BLaER1 treated with 17β-estradiol and CSF1 and Interleukin-3, amounts not matched to agents 10 nM and 100 nM (cell line): Measurements from ENCODE around the gene ANKRD35.

Experiments
- H3K27ac ChIP-seq, 11 experiments: shearing (Covaris generic); formaldehyde crosslinking; 2 replicates each; pipeline ENCODE4 v1.8.1; 2022
- H3K27me3 ChIP-seq, 11 experiments: shearing (Covaris generic); formaldehyde crosslinking; 2 replicates each; pipeline ENCODE4 v1.8.1; 2022
- H3K36me3 ChIP-seq, 11 experiments: shearing (Covaris generic); formaldehyde crosslinking; 2 replicates each; pipeline ENCODE4 v1.8.1; 2022
- H3K4me1 ChIP-seq, 10 experiments: shearing (Covaris generic); formaldehyde crosslinking; 2 replicates each; pipeline ENCODE4 v1.8.1; 2022
- H3K4me2 ChIP-seq, 11 experiments: shearing (Covaris generic); formaldehyde crosslinking; 2 replicates each; pipeline ENCODE4 v1.8.1; 2022
- H3K4me3 ChIP-seq, 10 experiments: shearing (Covaris generic); formaldehyde crosslinking; 2 replicates each; pipeline ENCODE4 v1.8.1; 2022
- H3K9ac ChIP-seq, 11 experiments: shearing (Covaris generic); formaldehyde crosslinking; 2 replicates each; pipeline ENCODE4 v1.8.1; 2022
- H3K9me3 ChIP-seq, 11 experiments: shearing (Covaris generic); formaldehyde crosslinking; replicated peaks in 1 of 11; 2 replicates each; pipeline ENCODE4 v1.8.1; 2022
- H4K20me1 ChIP-seq, 11 experiments: shearing (Covaris generic); formaldehyde crosslinking; 2 replicates each; pipeline ENCODE4 v1.8.1; 2022
- Cebpa-rat ChIP-seq, 11 experiments: shearing (Covaris generic); IDR thresholded peaks; 2 replicates each; pipeline ENCODE4 v1.8.1; 2022

Gene ANKRD35

GRCh38 chr1:145889722-145890121 lies 4.1 kb upstream of the ANKRD35 start:
- Histone ChIP-seq H4K20me1 (peaks cover 0 to 8% (median 0%) of the 10 kb centered on the region in 11 experiments; a peak in 1 of 22 replicates), H3K4me2 (no peak overlapping the region), H3K27me3 (peaks cover 8 to 9% (median 9%) of the 10 kb centered on the region in 11 experiments; a peak in 20 of 22 replicates), H3K4me1 (peaks cover 14 to 25% (median 19%) of the 10 kb centered on the region in 10 experiments), H3K4me3 (no peak overlapping the region), H3K9ac (no peak overlapping the region), H3K9me3 (no peaks in the 10 kb centered on the region), H3K36me3 (no peaks in the 10 kb centered on the region), H3K27ac (no peak overlapping the region)
- TF ChIP-seq Cebpa-rat (IDR thresholded peaks at IDR 0.05): no peak

DNA sequence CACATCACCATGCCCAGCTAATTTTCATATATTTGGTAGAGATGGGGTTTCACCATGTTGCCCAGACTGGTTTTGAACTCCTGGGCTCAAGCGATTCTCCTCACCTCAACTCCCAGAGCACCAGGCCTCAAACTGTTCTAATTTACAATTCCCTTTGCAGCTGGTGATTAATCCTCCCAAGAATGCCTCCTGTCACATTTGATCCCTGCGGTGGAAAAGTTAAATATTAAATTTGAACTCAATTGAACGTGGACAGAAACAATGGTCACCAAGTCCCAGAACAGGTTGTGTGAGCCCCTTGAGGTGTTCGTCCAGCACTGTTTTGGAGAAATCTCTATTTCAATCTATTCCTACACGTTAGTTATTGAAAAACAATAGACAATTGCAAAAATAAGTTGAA lies 2.0 kb upstream of the ANKRD35 start:
- H3K9me3 ChIP-seq: no peaks in the 10 kb centered on the region
- peaks cover 0 to 10% (median 0%) of the 10 kb centered on the region in 11 experiments; a peak in 1 of 22 replicates for H4K20me1 ChIP-seq
- H3K9ac ChIP-seq: no peak overlapping the region
- no peaks in the 10 kb centered on the region for H3K36me3 ChIP-seq
- peaks cover 10 to 18% (median 13%) of the 10 kb centered on the region in 11 experiments; a peak in 20 of 22 replicates for H3K27me3 ChIP-seq
- H3K4me2 ChIP-seq: no peak overlapping the region
- H3K4me1 ChIP-seq: peaks cover 14 to 24% (median 19%) of the 10 kb centered on the region in 10 experiments
- H3K4me3 ChIP-seq: no peak overlapping the region
- TF ChIP-seq Cebpa-rat (IDR thresholded peaks at IDR 0.05): no peak
- H3K27ac ChIP-seq: no peak overlapping the region

DNA sequence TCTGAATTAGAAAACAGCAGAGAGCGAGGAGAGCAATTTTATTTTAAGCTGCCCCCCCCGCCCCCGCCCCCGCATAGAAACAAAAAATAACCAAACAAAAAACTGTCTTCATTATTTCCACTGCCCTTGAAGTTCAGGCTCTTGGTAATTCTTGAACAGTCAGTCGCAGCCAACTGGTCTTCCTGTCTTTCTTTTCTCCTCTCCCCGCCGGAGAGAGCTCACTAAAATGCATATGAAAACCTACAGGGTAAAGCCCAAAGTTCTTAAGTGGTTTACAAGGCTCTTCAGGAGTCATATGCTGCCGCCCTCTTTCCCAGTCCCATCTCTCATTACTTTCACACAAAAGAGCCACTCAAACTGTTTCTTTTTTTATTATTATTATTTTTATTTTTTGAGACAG lies 1.1 kb upstream of the ANKRD35 start:
- Histone ChIP-seq H3K4me3 (no peak overlapping the region), H3K27ac (no peak overlapping the region), H3K4me2 (peak overlapping the region in 1 of 11 experiments; percentile 80; a peak in 1 of 22 replicates), H3K27me3 (peaks cover 10 to 18% (median 13%) of the 10 kb centered on the region in 11 experiments; a peak in 20 of 22 replicates), H3K36me3 (no peaks in the 10 kb centered on the region), H3K9me3 (no peaks in the 10 kb centered on the region), H3K9ac (no peak overlapping the region), H3K4me1 (peaks cover 7 to 16% (median 11%) of the 10 kb centered on the region in 10 experiments; a peak in 19 of 20 replicates), H4K20me1 (peaks cover 0 to 10% (median 0%) of the 10 kb centered on the region in 11 experiments; a peak in 1 of 22 replicates)
- TF ChIP-seq Cebpa-rat (IDR thresholded peaks at IDR 0.05): no peak

DNA sequence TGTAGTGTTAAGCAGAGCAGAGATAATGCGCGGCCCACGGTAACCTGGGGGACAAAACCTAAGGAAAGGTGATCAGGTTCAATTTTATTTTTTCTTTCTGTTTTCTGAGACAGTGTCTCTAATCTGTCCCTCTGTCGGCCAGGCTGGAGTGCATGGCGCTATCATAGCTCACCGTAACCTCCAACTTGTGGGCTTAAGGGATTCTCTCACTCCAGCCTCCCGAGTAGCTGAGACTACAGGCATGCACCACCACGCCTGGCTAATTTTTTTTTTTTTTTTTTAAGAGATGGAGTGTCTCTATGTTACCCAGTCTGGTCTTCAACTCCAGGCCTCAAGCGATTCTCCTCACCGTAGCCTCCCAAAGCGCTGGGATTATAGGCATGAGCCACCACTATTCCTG lies 724 bp upstream of the ANKRD35 start:
- Histone ChIP-seq H3K27me3 (peaks cover 10 to 18% (median 13%) of the 10 kb centered on the region in 11 experiments; a peak in 20 of 22 replicates), H3K9ac (peak overlapping the region in 3 of 11 experiments; percentile 30 to 41 (median 41); a peak in 3 of 22 replicates)

GRCh38 chr1:145884675-145885074 lies 991 bp downstream of the ANKRD35 start:
- Histone ChIP-seq H3K27me3 (peaks cover 10 to 18% (median 13%) of the 10 kb centered on the region in 11 experiments; a peak in 20 of 22 replicates), H3K36me3 (no peaks in the 10 kb centered on the region), H3K4me2 (peak overlapping the region in 1 of 11 experiments; percentile 86; a peak in 1 of 22 replicates), H3K9ac (no peak overlapping the region), H3K4me3 (no peak overlapping the region), H3K27ac (no peak overlapping the region), H3K9me3 (no peaks in the 10 kb centered on the region), H3K4me1 (peaks cover 4 to 11% (median 7%) of the 10 kb centered on the region in 10 experiments; a peak in 17 of 20 replicates), H4K20me1 (peaks cover 0 to 10% (median 0%) of the 10 kb centered on the region in 11 experiments; a peak in 1 of 22 replicates)
- TF ChIP-seq Cebpa-rat (IDR thresholded peaks at IDR 0.05): no peak

More for the DNA sequence above, 724 bp upstream of the ANKRD35 start:
- Histone ChIP-seq H3K36me3 (no peaks in the 10 kb centered on the region), H3K9me3 (no peaks in the 10 kb centered on the region), H3K4me2 (peak overlapping the region; percentile 80 to 93 (median 88)), H4K20me1 (peaks cover 0 to 10% (median 0%) of the 10 kb centered on the region in 11 experiments; a peak in 1 of 22 replicates), H3K4me3 (peak overlapping the region; percentile 56 to 75 (median 65); a peak in 18 of 20 replicates), H3K4me1 (peaks cover 4 to 11% (median 7%) of the 10 kb centered on the region in 10 experiments; a peak in 18 of 20 replicates), H3K27ac (no peak overlapping the region)
- no peak for TF ChIP-seq Cebpa-rat (IDR thresholded peaks at IDR 0.05)

DNA sequence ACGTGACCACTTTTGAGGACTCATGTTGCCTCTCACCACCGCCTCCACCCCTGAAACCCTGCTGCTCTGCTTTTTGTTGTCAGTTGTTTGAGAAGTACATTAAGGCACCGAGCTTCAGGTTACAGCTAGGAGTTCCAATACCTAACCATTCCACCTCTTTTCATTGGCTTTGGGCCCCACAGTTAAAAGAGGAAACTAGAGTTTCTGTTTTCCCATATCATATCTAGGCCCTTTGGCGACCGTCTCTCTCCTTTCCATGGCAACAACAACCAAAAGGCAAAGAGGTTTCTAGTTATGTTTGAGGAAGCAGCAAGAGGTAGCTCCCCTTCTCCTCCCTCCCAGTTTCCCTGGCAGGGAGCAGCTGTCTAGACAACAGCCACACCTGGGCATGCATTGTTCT lies 5.9 kb downstream of the ANKRD35 start:
- no peaks in the 10 kb centered on the region; a peak in 1 of 20 replicates for H3K4me1 ChIP-seq
- H3K9ac ChIP-seq: no peak overlapping the region
- H3K4me3 ChIP-seq: no peak overlapping the region
- H3K36me3 ChIP-seq: no peaks in the 10 kb centered on the region
- no peaks in the 10 kb centered on the region for H3K9me3 ChIP-seq
- H4K20me1 ChIP-seq: 0 out of 22 replicates have a peak, but pooled peaks cover 0 to 3% (median 0%) of the 10 kb centered on the region in 11 experiments
- H3K4me2 ChIP-seq: no peak overlapping the region
- no peak for TF ChIP-seq Cebpa-rat (IDR thresholded peaks at IDR 0.05)
- peaks cover 2 to 10% (median 5%) of the 10 kb centered on the region in 11 experiments; a peak in 17 of 22 replicates for H3K27me3 ChIP-seq
- H3K27ac ChIP-seq: no peak overlapping the region

DNA sequence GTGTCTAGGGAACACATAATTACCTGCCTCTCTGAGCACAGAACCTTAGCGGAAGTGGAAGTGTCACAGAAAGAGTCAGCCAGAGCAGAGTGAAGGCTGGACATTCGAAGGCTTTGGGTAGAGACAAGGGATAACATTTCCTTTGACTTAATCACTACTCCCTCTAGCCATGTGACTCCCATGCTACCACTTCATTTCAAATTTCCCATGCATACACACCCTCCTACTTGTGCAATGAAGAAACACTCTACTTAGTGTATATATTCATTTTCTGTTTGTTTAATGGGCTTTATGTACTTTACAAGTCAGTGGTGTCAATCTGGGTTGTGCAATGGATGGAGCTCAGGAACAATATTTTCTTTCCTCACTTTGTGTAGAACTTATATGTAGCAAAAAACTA lies 6.9 kb downstream of the ANKRD35 start:
- Histone ChIP-seq H4K20me1 (no peaks in the 10 kb centered on the region), H3K4me3 (no peak overlapping the region), H3K27ac (no peak overlapping the region), H3K27me3 (peaks cover 0 to 2% (median 0%) of the 10 kb centered on the region in 11 experiments; a peak in 1 of 22 replicates), H3K9me3 (no peaks in the 10 kb centered on the region), H3K9ac (no peak overlapping the region), H3K4me1 (no peaks in the 10 kb centered on the region), H3K36me3 (no peaks in the 10 kb centered on the region), H3K4me2 (no peak overlapping the region)
- TF ChIP-seq Cebpa-rat (IDR thresholded peaks at IDR 0.05): no peak

DNA sequence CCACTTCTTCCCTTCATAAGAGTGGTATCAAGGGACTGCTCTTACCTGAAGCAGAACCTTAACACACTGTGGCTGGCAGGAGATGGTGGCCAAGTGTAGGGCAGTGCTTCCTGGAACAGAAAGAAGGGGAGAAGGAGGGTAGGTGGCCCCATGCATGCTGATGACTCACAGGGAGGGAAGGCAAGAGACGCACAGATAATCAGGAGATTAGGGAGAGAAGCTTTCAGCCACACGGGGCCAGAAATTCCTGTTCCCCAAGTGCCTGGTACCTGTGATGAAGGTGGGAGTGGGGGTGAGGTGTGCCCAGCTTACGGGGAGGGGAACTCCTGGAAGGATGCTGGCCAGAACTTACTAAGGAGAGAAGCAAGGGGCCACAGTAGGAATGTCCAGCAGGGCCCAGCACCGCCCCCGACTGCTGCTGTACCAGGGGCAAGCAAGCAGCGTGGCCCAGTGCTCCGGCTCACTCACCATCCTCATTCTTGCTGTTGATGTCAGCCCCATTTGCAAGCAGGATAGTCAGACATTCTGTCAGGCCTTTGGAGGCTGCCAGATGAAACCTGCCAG lies 7.7 kb downstream of the ANKRD35 start:
- Histone ChIP-seq H3K27ac (no peak overlapping the region), H3K4me3 (no peak overlapping the region), H3K36me3 (no peaks in the 10 kb centered on the region), H3K9ac (no peak overlapping the region), H3K4me2 (no peak overlapping the region), H3K4me1 (peaks cover 0 to 2% (median 1%) of the 10 kb centered on the region in 10 experiments; a peak in 6 of 20 replicates), H3K27me3 (peaks cover under 1 to 9% (median 6%) of the 10 kb centered on the region in 11 experiments; a peak in 16 of 22 replicates), H3K9me3 (no peaks in the 10 kb centered on the region), H4K20me1 (peaks cover 0 to under 1% (median 0%) of the 10 kb centered on the region in 11 experiments; a peak in 2 of 22 replicates)
- TF ChIP-seq Cebpa-rat (IDR thresholded peaks at IDR 0.05): no peak

DNA sequence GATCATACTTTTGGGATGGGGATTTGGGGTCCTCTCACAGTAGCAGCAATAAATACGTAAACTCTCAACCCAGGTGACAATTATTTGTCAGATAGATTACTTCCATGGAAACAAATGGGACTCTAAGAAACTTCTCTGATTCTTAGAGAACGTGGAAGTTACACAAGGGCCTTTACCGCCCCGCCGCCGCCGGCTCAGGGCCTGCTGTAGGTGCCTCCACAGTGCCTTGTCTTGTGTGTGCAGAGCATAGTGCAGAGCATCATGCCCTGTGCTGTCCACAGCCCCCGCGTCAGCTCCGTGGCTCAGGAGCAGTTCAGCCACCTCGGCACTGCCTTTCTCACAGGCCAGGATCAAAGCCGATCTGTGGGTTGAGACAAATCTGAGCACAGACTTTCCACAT lies 11.0 kb downstream of the ANKRD35 start:
- Histone ChIP-seq H3K36me3 (no peaks in the 10 kb centered on the region), H3K9me3 (no peaks in the 10 kb centered on the region), H3K27me3 (peaks cover 19 to 34% (median 26%) of the 10 kb centered on the region in 11 experiments; a peak in 21 of 22 replicates)

More for the DNA sequence above, 11.0 kb downstream of the ANKRD35 start:
- H3K4me2 ChIP-seq: no peak overlapping the region
- no peak overlapping the region for H3K9ac ChIP-seq
- H3K4me3 ChIP-seq: no peak overlapping the region
- no peak for TF ChIP-seq Cebpa-rat (IDR thresholded peaks at IDR 0.05)
- H3K27ac ChIP-seq: no peak overlapping the region
- peaks cover 0 to 8% (median 0%) of the 10 kb centered on the region in 11 experiments; a peak in 2 of 22 replicates for H4K20me1 ChIP-seq
- peaks cover 14 to 20% (median 19%) of the 10 kb centered on the region in 10 experiments for H3K4me1 ChIP-seq
